NCI-H128 (cell line): ENCODE data around the gene MTHFSD.

Experiments
- DNase-seq: peaks from one replicate; lab custom pipeline; 2025; ENCODE audit not compliant: unreplicated experiment; lab: John Stamatoyannopoulos, UW

The MTHFSD gene

DNA sequence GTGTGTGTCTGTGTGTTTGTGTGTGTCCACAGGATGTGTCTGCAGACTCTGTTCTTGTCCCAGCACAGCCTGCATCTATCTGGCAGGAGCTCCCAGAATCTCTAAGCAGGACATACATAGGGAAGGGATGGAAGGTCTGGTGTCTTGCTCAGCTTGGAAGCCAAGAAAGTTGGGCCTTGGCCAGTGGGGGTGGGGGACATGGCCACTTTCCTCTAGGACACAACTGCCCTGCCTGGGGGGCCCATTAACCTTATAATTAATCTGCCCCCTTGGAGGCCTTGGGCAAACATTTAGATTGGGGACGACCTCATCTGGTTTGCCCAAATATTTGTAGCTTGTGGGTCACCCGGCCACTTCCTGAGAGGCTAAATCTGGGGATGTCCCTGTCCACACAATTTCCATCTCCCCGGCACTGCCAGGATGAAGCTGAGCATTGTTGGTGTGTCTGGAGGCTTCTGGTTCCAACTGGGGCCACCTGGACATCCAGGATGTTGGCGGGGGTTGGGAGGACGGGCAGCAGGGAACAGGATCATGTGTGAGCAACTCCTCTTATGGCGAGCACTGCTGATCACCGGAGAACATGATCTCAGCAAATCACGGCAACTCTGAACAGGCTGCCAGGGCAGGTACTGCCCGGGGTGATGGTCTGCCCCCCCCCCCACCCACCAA is 61.9 kb downstream of the MTHFSD start:
- no peak for DNase-seq

DNA sequence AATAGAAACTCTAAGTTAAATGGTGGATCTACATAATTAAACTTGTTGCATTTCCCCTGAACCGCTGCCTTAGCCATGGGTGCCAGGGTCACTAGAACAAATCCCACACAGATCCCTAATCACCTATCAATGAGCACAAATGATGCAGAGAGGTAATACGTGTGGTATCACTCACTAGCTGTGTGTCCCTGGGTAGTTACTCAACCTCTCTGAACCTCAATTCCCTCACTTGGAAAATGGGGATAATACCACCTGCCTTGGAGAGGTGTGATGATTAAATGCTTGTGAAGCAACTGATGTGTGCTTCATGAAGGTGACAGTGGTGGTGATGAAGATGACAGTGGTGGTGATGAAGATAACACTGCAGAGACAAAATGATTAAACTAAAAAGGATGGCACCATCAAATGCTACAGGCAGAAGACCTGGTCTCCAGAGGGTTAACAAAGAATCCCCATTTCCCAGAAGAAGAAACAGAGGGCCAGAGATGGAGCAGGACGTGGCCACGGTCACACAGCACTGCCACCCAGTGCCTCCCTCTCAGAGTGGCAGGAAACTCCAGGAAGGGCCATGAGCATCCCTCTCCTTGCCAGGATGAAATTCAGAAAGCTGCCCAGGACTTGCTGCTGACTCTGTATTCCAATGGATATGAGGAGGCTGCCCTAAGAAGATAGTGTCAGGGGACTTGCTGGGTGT is 62.6 kb downstream of the MTHFSD start:
- DNase-seq = no peak

DNA sequence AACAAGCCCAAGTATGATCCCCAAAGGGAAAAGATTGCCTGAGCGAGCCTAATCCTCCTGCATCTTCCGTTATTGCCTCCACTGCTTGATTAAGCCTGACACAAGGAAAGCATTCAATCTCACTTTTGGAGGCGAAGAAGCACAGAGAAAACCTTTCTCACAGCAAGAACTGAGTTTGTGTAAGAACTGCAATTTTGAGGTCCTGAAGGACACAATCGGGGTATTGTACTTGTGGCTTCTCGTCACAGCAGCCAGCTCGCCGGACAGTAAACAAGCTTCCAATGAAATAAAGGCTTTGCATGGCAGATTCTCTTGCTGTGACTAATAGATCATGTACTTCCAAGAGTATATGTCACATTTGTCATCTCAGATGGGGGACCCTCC is 63.4 kb downstream of the MTHFSD start:
- no peak for DNase-seq

DNA sequence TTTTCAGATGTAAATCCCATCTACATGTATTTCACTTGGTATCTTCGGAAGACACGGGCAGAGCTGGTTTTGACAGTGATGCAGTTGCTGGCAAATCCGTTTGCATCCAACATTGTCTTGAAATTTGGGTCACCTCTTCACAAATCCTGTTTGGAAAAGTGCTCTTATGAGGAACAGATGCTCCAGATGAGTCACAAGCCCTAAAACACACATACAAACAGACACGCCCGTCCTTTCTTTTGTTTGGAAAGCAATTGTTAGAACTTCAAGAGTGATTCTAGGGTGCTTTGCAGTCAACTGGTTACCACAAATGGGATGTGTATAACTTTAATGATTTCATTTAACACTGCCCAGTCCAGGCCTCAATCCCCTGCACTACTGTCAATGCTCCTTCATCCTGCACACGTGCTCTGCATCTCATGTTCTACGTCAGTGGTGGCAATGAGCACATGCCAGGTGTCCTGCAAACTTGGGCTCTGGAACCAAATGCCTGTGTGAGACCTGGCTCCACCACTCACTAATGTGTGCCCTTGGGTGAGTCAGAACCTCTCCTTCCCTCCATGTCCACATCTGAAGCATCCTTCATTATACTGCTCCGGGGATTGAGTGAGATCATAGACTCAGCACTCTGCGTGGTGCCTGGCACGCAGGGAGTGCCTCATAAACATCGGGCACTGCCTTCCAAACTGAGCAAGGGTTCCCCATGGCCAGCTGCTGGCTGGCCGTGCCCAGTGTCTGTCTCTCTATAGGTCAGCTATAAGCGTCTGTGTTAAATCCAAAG is 64.0 kb downstream of the MTHFSD start:
- no peak for DNase-seq

DNA sequence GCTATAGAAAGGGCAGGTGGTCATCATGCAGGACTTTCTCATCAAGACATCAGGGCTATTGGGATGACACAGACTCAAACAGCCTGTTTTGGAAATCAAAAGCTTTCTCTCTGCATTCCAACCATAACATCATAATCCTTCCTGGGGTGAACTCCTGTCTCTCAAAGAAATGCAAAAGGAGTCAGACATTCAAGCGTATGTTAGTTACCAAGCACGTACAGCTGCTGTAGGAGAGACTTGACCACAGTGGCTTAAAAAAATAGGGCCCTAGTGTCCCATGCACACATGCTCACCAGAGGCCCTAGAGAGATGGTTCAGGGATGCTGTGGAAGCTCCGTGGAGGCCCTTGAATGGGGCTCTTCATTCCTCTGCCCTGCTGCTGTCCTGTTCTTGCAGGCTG is 69.3 kb downstream of the MTHFSD start:
- DNase-seq = no peak

DNA sequence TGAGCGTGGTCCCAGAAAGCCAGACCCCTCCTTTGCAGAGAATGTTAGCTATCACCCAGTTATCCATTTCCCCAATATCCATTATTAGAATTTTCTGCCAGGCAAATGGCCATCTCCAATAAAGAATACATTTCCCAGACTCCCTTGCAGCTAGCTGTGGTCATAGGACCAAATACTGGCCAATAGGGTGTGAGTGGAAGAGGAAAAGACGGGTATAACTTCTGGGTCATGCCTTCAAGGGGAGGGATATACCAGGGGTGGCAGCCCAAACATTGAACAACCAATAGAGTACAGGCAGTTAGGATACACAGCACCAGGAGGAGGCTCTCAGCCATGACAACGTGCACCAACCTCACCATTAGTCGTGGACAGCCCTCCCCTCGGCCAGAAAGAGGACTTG is 70.8 kb downstream of the MTHFSD start:
- DNase-seq = no peak

DNA sequence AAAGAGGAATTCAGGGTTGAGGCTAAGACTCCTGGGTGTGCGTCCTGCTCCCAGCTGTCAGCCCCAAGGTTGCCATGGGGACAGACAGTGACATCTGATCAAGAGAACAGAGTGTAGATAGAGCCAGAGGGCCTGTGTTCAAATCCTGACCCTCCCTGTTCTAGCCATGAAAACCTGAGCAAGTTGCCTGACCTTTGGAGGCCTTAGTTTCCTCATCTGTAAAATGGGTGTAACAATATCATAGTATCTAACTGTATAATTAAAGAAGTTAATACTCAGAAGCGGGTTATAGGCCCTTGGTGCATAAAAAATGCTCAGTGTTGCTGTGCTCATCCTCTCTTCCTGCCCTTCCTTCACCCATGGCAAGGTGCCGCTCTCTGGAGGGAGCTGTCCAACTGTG is 73.4 kb downstream of the MTHFSD start:
- no peak for DNase-seq

DNA sequence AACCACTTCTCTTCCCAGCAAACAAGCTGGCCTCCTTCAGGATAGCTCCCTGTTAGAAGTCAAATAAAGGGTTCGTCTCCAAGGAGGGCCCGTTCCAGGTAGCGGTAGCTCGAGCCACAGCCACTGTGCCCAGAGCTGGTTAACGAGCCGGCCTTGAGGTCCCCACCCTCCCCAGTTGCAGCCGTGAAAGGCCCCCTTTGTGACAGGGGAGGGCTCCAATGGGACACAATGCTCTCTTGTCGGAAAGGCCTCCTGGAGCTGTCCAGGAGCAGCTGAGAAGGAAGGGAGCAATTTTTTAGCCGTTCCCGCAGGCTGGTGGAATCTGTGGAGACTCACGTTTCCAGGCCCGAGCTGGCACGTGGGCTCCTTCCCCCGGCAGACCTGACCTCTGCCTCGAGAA is 74.6 kb downstream of the MTHFSD start:
- no peak for DNase-seq
